ENCODE results near the gene PRKD3.

The PRKD3 gene

DNA sequence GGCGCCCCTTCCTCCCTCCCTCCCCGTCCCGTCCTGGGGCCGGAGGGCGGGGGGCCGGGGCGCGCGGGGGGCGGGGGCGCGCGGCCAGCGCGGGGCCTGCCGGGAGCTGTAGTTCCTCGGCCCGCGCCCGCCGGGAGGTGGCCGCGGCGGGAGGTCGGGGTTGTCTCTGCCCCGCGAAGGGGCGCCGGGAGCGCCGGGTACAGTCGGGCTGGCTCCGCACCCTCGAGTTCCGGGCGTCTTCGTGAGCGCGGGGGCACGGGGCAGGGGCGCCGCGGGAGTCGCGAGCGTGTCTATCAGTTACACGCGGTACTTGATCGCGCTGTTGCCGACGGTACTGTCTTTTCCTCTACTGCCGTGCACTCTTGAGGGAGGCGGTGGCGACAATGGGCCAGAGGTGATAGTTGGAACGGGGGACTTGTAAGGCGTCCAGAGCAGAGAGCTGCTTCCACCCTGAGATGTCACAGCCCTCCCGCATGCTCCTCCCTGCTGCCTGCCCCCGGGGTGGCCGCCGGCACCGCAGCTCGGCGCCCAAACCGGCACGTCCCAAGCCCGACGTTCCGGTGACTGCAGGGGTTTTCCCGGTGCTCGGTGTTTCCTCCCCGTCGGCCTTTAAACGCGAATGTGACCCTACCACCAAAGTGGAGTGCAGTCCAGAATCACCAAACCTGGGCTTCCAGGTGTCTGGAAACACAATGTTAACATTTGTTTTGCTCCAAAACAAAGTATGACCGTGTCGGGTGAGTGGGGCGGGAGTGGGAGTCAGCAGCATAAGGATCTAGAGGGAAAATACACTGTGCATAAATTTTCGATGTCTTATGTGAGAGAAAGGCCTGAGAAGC, at the start of gene PRKD3:
TSS of gene PRKD3 (minus strand) at position 48 of the 839 bp plus-strand sequence. CDS start 8,309 bp downstream, outside the sequence.
- DNase-seq = peak; percentile 69 to 80

DNA sequence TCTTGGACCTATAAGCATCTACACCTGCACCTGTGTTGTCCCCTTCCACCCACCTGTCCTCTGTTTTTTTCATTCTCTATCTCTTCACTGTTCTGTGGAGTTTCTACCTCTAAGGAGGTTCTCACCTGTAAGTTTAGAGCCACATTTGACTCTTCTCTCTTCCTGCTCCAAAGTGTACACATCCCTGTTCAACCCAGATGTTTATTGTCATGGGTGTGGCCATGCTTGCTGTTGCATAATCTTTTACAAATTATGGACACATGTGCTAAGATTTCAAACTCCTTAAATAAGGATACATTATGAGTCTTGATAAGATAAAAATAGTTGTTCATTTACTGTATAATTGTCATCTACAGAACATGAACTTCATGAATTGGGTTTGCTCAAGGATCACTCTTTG, 47.4 kb upstream of the PRKD3 start:
- no peak for DNase-seq

DNA sequence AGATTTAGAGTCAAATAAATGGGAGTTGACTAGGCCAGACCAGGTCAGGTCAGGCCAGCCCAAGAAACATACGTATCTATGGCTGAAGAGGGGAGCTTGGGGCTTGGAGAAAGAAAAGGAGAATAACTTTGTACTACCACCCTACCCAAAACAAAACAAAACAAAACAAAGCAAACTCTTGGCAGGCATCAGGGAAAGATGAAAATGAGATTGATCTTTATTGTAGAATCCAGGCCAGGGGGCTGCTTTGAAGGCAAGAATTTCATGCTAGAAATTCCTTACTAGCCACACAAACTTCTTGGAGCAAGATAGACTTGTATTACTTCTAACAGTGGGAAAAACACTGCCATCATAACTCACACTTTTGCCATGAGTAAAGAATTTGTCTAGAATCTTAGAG, 46.0 kb upstream of the PRKD3 start:
- DNase-seq = no peak

DNA sequence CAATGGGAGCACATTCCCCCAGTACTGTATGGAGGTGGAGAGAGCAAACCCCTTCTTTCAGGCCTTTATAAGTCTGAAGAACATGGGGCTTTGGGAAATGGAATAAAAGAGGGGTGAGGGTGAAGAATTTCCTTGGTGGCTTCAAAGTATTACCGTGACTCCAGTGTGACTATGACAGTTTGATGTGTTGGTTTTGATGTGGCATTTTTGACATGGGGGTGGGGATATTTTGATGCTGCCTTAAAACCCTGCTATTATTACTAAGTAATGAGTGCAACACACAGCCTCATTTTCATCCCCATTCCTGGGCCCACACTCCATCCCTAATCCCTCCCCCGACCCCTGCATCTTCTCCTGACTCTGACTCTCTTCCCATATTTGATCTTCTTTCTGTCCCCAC, 43.4 kb upstream of the PRKD3 start:
- no peak for DNase-seq

DNA sequence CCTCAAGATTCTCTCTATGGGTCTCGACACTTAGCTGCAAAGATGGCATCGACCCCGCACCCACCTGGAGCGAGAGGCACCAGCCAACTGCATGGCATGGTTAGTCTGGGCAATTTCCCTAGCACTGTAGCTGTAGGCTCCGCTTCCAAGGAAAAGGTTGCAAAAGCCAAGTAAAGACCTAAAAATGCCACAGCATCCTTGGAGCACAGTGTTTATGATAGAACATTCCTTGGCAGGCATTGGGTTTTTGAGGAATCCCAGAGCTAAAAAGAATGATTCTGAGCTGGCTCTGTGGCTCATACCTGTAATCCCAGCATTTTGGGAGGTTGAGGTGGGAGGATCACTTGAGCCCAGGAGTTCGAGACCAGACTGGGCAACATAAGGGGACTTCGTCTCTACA, 42.7 kb upstream of the PRKD3 start:
- no peak for DNase-seq

DNA sequence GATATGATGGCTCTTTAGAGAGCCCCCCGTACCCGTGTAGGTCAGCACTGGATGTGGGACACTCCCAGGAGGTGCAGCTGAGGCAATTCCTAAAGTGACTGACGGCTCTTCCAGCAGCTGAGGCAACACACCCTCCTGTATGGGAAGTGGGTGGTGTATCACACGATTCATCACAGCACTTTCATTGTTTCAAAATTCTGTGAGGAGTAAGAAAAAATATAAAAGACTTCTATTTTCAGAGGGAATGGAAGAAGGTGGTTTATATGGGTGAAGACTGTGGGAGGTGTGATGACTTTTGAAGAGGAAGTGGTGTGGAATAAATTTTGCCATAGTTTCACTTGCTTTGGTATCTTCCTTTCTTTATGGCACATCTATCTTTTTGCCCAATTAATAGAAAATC, 42.1 kb upstream of the PRKD3 start:
- no peak for DNase-seq

DNA sequence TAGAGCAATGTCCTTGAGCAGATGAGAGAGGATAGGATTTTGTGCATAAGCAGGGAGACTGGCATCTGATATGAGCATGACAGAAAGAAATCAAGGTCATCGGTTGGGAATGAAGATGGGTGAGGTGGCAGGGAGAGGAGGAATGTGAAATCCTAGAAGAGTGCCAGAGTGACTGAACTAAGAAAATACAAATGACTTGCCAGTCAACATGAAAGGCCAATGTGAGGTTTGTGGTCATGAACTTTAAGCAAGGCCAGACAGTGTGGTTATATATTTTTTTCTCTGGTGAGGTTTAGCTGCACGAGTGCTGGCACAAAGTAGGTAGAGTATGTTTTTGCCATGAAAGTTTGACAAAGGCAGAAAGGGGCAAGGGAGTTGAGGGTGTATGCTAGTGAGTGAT, 41.0 kb upstream of the PRKD3 start:
- DNase-seq = no peak

DNA sequence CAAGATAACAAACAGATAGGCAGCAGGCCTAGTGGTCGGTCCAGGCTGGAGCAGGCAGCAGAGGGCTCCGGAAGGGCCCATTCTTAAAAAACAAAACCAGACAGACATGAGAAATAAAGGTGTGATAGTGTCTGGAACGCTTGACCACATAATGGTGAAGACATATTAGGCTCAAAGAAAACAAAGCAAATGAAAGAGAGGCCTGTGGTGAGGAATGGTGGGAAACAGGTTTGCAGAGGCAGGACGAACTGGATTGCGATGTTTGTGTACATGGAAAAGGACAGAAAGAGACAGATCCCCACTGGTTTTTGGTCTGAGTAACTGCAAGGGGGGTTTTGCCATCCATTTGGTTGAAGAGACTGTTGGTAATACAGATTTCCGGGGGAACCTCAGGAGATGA, 39.7 kb upstream of the PRKD3 start:
- DNase-seq = no peak

DNA sequence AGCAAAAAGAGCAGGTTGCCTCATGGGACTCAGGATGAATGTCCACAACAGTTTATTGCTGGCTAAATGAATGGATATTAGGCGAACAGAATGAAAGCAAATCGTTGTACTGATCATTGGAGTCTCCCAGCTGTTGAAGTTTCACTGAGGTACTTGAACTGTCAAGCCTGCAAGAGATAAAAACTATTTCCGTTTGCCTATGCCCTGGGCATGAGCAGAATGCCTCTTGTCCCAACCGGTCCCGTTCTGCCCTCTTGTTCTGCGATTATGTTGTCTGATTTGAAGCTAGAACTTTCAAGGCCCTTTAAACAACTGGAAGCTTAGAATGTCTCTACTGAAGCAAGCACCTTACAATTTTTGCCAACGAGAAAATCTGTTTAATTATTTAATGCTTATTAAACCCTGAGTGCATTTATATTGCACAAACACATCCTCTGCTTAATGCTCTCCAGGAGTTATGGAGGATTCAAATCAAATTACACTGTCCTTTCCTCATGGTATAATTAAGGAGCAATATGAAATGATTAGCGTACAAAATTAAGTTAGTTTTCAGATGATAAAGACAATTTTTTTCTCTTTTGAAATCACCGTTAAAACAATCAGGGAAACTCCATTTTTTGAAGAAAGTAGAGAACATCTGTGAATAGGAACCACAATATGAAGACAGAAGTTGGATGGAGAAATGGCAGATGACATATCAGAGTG, 37.5 kb upstream of the PRKD3 start:
- no peak for DNase-seq

DNA sequence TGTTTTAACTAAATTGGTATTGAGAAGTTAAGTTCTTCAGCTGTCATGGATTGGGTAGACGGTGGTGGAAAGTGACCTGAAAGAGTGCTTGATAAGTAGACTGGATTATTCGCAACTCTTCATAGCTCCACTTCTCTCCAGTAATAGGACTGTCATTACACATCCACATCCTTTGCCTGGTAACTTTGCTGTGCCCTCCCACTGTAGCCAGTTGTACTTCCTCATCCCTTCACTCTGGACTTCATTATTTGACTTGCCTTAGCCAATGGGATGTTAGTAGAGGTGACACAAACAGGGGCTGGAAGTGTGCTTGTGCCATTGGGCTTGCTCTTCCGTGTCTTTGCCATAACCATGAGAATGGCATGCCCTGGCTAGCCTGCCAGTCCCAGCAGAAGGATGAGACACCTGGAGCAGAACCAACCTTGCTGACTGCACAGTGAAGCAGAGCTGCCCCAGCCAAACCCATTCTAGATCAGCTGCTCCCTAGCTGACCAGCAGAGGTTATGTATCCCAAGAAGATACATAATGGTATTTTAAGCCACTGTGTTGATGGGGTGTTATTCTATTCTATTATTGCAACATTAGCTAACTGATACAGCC, 36.7 kb upstream of the PRKD3 start:
- no peak for DNase-seq

DNA sequence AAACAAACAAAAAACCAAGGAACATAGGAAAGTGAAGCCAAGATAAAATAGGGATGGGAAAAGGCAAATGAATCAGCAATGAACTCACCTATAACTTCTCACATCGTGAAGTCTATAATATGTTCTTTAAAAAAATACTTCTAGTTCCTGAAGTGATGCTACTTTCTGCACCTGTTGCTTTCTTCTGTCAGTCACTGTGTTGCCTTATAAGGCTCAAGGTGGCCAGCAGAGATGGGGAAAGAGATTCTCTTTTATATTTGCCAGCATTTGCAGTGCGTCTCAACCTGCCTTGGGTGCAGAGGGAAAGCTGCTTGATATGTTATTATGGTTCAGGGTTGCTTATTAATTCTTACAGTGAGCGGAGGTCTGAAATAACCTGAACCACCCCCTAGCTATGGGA, 33.8 kb upstream of the PRKD3 start:
- no peak for DNase-seq

DNA sequence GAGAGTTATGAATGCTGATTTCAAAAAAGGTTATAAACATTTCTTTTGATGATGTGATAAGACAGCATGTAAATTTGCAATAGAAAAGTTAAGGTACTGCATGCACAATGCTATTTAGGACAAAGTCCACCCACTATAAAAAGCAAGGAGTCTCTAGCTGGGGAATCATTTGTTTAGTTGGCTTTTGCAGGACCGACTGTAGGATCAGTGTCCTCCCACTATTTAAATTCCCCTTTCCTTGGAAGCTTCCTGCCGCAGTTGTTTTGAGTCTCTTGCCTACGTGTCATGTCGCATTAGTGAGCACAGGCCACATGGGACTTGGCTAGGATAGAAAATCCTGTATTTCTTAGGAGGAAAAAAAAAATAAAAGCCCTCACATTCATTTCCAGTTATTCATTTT, 32.9 kb upstream of the PRKD3 start:
- DNase-seq = no peak

DNA sequence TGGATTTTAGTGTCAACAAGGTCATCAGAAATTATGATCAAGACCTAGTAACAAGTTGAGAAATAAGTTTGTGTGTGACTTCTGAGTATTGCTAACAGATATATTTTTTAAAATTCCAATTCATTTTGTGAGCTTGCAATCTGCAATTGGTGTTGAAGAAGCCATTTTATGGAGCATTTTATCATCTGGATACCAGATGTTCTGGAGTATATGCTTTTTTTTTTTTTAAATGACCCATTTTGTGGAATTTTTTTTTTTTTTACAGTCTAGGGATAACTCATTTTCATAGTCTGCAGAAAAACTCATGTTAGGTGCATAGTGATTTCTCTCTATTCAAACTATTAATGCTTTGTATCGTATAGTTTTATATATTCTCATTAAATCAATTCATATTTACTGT, 32.4 kb upstream of the PRKD3 start:
- no peak for DNase-seq

DNA sequence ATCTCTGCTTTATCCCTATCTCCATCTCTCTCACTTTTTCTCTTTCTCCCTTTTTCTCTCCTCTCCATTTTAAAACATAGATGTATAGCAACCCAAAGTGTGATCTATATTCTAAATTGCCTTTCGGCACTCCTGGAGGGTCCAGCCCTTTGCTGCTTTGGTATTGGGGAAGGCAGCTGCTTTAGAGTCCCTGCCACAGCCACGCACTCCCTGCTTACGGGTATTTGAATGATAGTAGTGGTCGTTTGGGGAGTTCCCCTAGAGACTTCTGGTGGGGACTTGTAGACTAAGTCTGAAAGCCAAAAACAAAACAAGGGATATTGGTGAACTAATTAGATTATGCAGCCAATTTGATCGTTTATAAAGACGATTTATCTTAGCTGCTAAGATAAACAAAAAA, 31.7 kb upstream of the PRKD3 start:
- DNase-seq = no peak

DNA sequence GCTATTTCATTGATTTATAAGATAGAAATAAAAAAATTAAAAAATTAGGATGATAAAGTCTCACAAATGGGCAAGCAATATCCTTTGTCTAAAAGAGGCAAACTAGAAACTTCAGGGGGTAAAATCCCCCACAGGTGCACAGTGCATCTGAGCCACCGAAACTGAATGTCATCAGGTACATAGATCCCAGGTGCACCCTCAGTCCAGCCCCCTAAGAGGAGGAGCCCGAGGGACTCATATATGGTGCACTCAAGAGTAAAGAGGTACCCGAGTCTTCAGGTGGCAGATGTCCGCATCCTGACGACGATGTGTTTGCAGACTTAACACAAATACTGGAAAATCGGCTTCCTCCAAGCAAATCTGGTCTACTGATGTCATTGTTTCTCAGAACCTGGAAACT, 31.1 kb upstream of the PRKD3 start:
- no peak for DNase-seq

DNA sequence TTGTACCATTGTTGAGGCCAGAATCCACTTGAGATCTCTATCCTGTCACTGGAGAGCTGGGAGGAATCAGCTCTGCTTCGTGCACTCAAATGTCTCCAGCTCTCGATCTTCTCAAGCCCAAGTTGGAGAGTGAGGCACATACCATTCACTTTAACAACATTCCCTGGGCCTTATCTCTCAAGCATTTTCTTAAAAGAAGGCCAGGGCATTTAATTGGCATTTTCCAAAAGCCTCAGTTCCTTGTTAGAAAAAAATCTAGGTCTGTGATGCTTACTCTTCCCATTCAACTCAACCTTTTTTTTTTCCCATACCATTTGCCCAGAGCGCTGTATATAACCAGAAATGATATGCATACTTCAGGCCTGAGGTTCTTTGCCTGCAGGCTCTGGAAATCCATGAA, 29.9 kb upstream of the PRKD3 start:
- DNase-seq = no peak

DNA sequence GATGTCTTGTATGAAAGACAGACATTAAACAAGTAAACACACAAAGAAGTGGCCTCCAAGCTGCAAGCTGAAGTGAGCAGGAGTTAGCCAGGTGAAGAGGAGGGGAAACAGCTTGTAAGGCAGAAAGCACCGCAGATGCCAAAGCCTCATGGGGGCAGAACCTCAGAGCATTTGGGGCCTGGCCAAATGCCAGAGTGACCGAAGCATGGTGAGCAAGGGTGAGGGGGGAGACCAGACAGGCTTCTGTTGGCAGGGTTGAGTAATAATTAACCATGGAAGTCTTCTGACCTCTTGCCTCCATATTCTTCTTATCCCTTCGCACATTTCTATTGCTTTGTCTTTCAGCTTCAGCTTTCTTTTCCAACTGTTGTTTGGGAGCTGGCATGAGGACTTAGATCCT, 25.4 kb upstream of the PRKD3 start:
- DNase-seq = peak; percentile 39 to 70

DNA sequence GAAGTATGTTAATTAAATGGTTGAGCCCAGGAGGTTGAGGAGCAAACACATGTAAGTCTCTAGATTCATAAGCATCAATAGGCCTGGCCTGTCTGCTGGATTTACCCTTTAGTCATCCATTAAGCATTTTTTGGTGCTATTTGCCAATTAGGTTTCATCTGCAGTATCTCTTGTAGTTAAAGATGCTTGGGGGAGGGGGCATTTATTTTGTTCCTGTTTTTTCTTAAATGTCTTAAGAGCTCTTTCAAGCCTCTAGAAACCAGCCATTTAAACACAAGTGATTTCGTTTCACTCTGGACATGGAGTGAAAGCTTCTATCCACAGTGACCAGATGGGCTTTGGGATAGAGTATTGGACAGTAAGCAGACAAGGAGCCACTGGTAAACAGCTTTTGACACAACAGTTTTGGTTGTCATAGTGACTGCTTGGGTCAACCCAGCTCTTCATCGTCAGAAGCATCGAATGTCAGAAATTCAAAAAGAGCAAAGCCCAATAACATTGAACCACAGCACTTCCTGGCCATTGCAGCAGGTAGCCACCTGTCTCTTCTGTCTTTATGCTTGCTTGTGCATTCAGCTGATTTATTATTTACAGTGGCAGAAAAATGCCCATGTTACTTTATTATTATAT, 24.7 kb upstream of the PRKD3 start:
- DNase-seq = peak; percentile 28 to 70

DNA sequence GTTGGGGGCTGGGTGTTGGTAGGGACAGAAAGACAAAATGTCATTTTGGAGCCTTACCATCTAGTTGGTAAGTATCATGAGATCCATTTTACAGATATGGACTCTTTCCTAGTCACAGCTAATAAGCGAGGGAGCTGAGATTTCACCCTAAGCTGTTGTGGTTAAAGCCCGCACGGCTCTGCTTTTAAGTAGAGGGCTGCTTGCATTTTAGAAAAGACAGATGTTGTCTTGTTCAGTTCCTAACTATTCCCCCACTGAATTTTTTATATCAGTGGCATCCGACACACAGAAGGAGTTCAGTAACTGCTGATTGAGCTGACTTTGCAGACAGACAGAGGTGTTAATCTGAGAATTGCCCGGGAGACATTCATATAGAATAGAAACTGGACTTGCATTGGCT, 23.5 kb upstream of the PRKD3 start:
- DNase-seq = no peak

DNA sequence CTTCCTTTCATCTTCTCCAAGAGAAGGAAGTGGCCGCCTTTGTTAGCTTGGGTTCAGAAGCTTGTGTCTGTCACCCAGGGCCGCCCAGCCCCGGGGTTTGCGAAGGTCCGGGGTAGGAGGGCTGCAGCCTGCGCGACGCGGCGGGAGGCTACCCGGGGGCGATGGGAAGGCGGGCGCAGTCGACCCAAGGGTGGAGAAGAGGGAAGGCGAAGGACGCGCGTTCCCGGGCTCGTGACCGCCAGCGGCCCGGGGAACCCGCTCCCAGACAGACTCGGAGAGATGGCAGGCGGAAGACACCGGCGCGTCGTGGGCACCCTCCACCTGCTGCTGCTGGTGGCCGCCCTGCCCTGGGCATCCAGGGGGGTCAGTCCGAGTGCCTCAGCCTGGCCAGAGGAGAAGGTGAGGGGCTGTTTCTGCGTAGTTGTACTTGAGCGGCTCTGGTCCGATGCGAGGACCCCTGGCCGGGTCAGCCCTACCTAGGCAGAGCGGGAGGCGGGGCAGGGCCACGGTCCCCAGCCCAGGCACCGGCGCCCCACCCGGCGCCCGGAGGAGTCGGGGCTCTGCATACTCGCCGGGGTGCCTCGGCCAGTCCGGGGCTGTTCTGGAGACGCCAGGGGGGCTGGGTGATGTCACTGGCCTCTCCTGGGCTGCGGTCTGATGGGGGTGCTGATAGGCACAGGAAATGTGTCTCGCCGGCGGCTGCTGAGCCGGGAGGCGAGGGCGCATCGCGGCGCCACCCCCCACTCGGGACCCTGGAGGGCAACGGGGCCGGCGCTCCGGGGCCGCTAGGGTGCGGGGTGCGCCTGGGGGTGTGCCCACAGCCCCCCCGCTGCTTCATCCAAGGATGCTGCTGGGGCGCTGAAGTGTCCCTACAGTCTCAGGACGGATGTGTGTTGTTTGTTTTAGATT, 20.1 kb upstream of the PRKD3 start, which contains the start of gene QPCT:
TSS of gene QPCT (plus strand) at position 178 of the 909 bp plus-strand sequence. CDS start at position 280, 102 bp downstream.
- peak; percentile 43 to 46 for DNase-seq

DNA sequence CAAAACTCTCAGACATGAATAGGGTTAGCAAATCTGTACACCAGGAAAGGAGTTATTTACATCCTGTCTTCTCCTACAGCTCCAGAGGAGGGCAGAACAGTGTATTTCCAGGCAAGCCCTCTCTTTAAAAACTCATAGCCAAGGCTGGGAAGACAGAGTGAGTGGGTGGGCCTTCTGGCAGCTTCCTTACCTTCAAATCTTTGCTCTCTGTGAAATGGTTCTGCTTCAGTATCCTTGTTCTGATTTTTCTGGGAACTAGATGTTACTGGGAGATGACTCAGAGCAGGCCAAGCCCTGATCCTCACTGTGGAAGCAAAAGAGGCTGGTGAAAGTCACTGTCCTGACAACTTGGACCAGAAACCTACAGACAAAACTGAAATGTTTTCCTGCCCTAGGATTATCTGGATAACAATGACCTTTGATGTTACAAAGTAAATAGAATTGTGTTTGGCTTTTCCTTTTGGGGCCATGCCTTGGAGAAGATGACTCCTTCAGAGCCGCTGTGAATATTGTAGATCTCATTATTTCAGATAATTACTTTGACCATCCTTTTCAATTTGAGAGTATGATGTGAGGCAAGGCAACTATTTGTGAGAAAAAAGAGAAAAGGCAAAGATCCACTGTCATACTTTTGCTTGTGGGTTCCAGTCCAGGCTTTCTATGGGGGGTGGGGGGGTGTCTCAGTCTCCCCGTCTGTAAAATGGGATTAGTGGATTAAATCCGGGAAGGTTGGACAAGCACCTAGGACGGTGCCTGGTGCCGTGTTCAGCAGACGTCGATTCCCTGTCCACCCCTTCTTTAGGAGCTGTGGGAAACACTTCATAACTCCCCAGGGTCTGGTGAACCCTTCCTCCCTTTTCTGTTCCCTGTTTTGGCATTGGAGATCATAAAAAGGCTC, 19.2 kb upstream of the PRKD3 start:
- DNase-seq = peak in 1 of 2 experiments; percentile 28

All from NCI-H2081 (cell line).